Upper lobe of left lung (tissue), 4 donors: ENCODE data around the gene ARHGAP42.

ENCODE experiments used
- CTCF ChIP-seq, 6 experiments: fragments of 450-650 bp in 4 of 6; fragments of 200-600 bp in 2 of 6; sonication (generic) in 2 of 6; IDR thresholded peaks; one replicate each; pipeline ENCODE4 v1.5.1; 2016 to 2019; ENCODE audit warnings: antibody characterized with exemption in 6 of 6
- EP300 ChIP-seq, 4 donors: sonication (generic); formaldehyde crosslinking; IDR thresholded peaks; one replicate each; pipeline ENCODE4 v1.5.1; 2017; ENCODE audit warnings: antibody characterized with exemption in 4 of 4, control low read depth in 2 of 4
- POLR2A ChIP-seq, 4 donors: fragments of 450-650 bp; IDR thresholded peaks; one replicate each; pipeline ENCODE4 v1.5.1; 2016 to 2017; ENCODE audit warnings: antibody characterized with exemption in 4 of 4, mild to moderate bottlenecking in 2 of 4
- POLR2AphosphoS5 ChIP-seq, 2 donors: sonication (generic); formaldehyde crosslinking; IDR thresholded peaks; one replicate each; pipeline ENCODE4 v1.5.1; 2017; ENCODE audit warnings: antibody characterized with exemption in 2 of 2

DNA sequence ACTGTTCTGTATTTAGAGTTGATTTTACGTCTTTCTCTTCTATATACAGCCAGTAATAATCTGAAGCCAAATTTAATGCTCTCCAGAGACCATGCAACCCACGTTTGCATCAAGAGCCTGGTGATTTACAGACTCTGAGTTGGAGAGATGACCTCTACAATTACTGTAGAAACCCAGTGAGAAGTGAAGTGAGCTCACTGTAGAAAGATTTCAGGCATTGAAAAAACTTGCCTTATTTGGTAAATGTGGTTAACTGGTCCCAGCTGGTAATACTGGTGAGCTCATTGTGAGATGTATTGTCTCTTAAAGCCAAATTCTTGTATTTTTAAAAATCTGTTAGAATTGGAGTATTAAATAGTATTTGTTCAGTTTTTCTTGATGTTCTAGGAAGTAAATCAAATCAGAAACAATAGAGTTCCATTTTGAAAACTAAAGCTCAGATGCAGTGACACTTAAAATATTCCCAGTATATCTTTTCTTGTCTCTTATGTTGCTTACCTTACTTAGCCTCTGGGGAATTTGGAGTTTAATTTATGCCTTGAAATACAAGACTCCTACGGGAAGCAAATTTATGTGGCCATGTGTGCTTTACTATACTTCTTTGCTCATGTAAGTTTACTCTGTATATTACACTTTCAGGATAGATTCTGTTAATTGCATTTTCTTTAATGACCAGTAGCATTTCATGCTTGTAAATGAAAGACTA is 189.9 kb downstream of the ARHGAP42 start:
- TF ChIP-seq CTCF (IDR thresholded peaks at IDR 0.05) (no peak), POLR2AphosphoS5 (IDR thresholded peaks at IDR 0.05) (no peak), POLR2A (IDR thresholded peaks at IDR 0.05) (no peak), EP300 (IDR thresholded peaks at IDR 0.05) (no peak)
